ENCODE measurements around the gene KCNQ1. TPM values are rescaled to one million over a fixed set of nuclear protein-coding genes. Genes with fewer than 3 reads are reported as not detected.

Gene KCNQ1
- total and polyA plus RNA-seq, 2 donors (not counting 1 experiment from before 2014, with no cell fraction given) = 21.5 to 28.8 TPM

DNA sequence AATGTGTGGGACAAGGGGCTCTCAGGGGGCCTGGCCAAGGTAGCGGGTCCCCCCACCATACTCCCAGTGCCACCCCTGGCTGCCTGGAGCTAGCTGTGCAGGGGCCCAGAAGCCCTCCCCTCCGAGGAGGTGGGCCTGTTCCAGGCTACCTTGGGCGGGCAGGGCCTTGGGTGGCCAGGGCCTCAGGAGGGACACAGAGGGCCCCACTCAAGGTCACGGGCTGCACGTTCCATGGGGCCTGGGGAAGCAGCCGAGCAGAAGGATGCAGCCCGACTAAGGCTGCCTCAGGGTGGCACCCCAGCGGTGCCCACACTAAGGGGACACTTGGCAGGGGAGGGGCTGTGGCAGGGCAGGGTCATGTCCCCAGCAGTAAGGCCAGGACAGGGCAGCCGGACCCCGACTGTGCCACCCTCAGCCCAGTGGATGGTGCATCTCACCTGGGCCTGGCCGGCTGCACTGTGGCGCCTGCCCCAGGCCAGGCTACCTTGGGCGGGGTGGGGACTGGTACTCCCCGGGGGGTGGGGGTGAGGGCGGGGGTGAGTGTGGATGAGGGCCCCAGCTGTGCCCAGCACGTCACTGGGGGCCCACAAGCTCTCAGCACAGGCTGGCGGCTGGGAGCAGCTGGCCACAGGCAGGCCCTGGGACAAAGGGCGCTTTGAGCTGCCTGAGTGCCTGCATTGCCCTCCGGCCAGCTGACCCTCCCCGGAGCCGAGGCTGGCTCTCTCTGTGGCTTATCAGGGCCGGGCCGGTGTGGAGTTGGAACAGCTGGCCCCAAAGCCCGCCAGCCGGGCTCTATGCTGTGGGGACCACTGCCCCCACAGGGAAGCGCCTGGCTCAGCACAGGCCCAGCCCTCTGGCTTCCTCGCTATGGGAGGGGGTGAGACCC lies 117.1 kb downstream of the KCNQ1 start:
- H3K36me3 ChIP-seq (replicated peaks in 1 of 2; ENCODE audit: control extremely low read depth in 1 of 2, control insufficient read depth in 1 of 2, extremely low read depth in 1 of 2, insufficient read depth in 2 of 2, low read length in 1 of 2) = peaks cover 0 to 3% of the 10 kb centered on the region in 2 experiments
- H3K27ac ChIP-seq (ENCODE audit: low read length in 2 of 2) = no peak overlapping the region
- Mint-ChIP-seq H3K27me3 (no peaks in the 10 kb centered on the region), H3K9me3 (ENCODE audit: insufficient read depth) (no peaks in the 10 kb centered on the region), H3K4me3 (no peak overlapping the region), H3K4me1 (peaks cover 21% of the 10 kb centered on the region), H3K27ac (no peak overlapping the region)
- peaks cover 41% of the 10 kb centered on the region for H4K20me1 ChIP-seq (ENCODE audit: control insufficient read depth, insufficient read depth, low read length, poor library complexity, severe bottlenecking)
- no peak overlapping the region for H3K4me3 ChIP-seq (ENCODE audit: control extremely low read depth in 1 of 5, extremely low read depth in 1 of 5, insufficient read depth in 1 of 5, low read depth in 2 of 5, low read length in 4 of 5)
- no peak overlapping the region for H2AFZ ChIP-seq (ENCODE audit: insufficient read depth, low read depth, low read length, poor library complexity, severe bottlenecking)
- peaks cover 17 to 20% of the 10 kb centered on the region in 2 donors for H3K4me1 ChIP-seq (ENCODE audit: control insufficient read depth in 2 of 2, insufficient read depth in 2 of 2, low read length in 2 of 2)
- no peak overlapping the region for H3K9ac ChIP-seq (ENCODE audit: low read length)
- TF ChIP-seq, protein P1, sequence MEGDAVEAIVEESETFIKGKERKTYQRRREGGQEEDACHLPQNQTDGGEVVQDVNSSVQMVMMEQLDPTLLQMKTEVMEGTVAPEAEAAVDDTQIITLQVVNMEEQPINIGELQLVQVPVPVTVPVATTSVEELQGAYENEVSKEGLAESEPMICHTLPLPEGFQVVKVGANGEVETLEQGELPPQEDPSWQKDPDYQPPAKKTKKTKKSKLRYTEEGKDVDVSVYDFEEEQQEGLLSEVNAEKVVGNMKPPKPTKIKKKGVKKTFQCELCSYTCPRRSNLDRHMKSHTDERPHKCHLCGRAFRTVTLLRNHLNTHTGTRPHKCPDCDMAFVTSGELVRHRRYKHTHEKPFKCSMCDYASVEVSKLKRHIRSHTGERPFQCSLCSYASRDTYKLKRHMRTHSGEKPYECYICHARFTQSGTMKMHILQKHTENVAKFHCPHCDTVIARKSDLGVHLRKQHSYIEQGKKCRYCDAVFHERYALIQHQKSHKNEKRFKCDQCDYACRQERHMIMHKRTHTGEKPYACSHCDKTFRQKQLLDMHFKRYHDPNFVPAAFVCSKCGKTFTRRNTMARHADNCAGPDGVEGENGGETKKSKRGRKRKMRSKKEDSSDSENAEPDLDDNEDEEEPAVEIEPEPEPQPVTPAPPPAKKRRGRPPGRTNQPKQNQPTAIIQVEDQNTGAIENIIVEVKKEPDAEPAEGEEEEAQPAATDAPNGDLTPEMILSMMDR (IDR thresholded peaks at IDR 0.05) = no peak
- no peak for TF ChIP-seq EZH2 (IDR thresholded peaks at IDR 0.05; ENCODE audit: borderline replicate concordance, insufficient read depth, low read depth, low read length, poor library complexity, severe bottlenecking)
- H3K27me3 ChIP-seq (replicated peaks in 1 of 4; ENCODE audit: control extremely low read depth in 1 of 4, control insufficient read depth in 3 of 4, insufficient read depth in 4 of 4, low read length in 3 of 4) = no peaks in the 10 kb centered on the region
- ChIA-PET POLR2A (no interaction called here), CTCF (interaction anchor here (1.2 kb wide), 1 partner anchor 28 kb away, joined by 3 read pairs; no protein-coding TSS in a partner anchor)
- no peaks in the 10 kb centered on the region for H3K9me3 ChIP-seq (ENCODE audit: control extremely low read depth in 1 of 3, control insufficient read depth in 2 of 3, insufficient read depth in 1 of 3, low read length in 2 of 3)
- peaks cover 9% of the 10 kb centered on the region for H3K79me2 ChIP-seq (ENCODE audit: control insufficient read depth, insufficient read depth, low read length)
- intact Hi-C loops (cut with micrococcal nuclease) = no loop called here
- ATAC-seq (ENCODE audit: low read depth) (no peak), DNase-seq (no peak)
- 87% methylated on average over 24 of the region's 27 CpGs for WGBS (ENCODE audit: insufficient coverage)
- H3K4me2 ChIP-seq (replicated peaks; ENCODE audit: low read depth, low read length, poor library complexity, severe bottlenecking) = no peak overlapping the region

DNA sequence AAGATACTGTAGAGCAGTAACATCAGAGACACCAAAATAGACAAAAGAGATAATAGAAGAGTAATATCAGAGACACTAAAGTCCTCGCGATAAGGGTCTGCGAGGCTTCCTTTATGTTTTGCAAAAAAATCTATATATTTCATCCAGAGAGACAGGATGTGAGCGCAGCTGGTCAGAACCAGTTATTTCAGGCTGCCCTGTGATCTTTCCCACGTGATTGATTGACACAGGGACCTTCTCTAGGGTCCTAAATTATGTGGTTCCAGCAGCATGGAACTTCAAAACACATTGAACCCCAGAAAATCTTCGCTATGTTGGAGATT lies 118.0 kb downstream of the KCNQ1 start:
- Mint-ChIP-seq H3K27me3 (no peaks in the 10 kb centered on the region), H3K4me3 (no peak overlapping the region), H3K9me3 (ENCODE audit: insufficient read depth) (no peaks in the 10 kb centered on the region), H3K4me1 (peaks cover 18% of the 10 kb centered on the region), H3K27ac (no peak overlapping the region)
- Histone ChIP-seq H2AFZ (ENCODE audit: insufficient read depth, low read depth, low read length, poor library complexity, severe bottlenecking) (no peak overlapping the region), H3K9ac (ENCODE audit: low read length) (no peak overlapping the region), H3K4me2 (replicated peaks; ENCODE audit: low read depth, low read length, poor library complexity, severe bottlenecking) (no peak overlapping the region), H3K27ac (ENCODE audit: low read length in 2 of 2) (no peak overlapping the region), H3K27me3 (replicated peaks in 1 of 4; ENCODE audit: control extremely low read depth in 1 of 4, control insufficient read depth in 3 of 4, insufficient read depth in 4 of 4, low read length in 3 of 4) (no peaks in the 10 kb centered on the region), H3K4me3 (ENCODE audit: control extremely low read depth in 1 of 5, extremely low read depth in 1 of 5, insufficient read depth in 1 of 5, low read depth in 2 of 5, low read length in 4 of 5) (no peak overlapping the region), H3K4me1 (ENCODE audit: control insufficient read depth in 2 of 2, insufficient read depth in 2 of 2, low read length in 2 of 2) (peaks cover 17 to 20% of the 10 kb centered on the region in 2 donors), H3K9me3 (ENCODE audit: control extremely low read depth in 1 of 3, control insufficient read depth in 2 of 3, insufficient read depth in 1 of 3, low read length in 2 of 3) (no peaks in the 10 kb centered on the region), H4K20me1 (ENCODE audit: control insufficient read depth, insufficient read depth, low read length, poor library complexity, severe bottlenecking) (peaks cover 32% of the 10 kb centered on the region), H3K79me2 (ENCODE audit: control insufficient read depth, insufficient read depth, low read length) (peaks cover 9% of the 10 kb centered on the region), H3K36me3 (replicated peaks in 1 of 2; ENCODE audit: control extremely low read depth in 1 of 2, control insufficient read depth in 1 of 2, extremely low read depth in 1 of 2, insufficient read depth in 2 of 2, low read length in 1 of 2) (peaks cover 0 to 3% of the 10 kb centered on the region in 2 experiments)
- ATAC-seq (ENCODE audit: low read depth) (no peak), DNase-seq (no peak)
- intact Hi-C loops (cut with micrococcal nuclease) = no loop called here
- ChIA-PET POLR2A (no interaction called here), CTCF (interaction anchor here (1.2 kb wide), 1 partner anchor 29 kb away, joined by 3 read pairs; no protein-coding TSS in a partner anchor)
- 90% methylated on average over 6 of the region's 6 CpGs for WGBS (ENCODE audit: insufficient coverage)
- TF ChIP-seq, protein P1 (IDR thresholded peaks at IDR 0.05) = no peak
- no peak for TF ChIP-seq EZH2 (IDR thresholded peaks at IDR 0.05; ENCODE audit: borderline replicate concordance, insufficient read depth, low read depth, low read length, poor library complexity, severe bottlenecking)

All from B cell (primary cell).